Measurements from ENCODE around the gene LTF.

Gene LTF

DNA sequence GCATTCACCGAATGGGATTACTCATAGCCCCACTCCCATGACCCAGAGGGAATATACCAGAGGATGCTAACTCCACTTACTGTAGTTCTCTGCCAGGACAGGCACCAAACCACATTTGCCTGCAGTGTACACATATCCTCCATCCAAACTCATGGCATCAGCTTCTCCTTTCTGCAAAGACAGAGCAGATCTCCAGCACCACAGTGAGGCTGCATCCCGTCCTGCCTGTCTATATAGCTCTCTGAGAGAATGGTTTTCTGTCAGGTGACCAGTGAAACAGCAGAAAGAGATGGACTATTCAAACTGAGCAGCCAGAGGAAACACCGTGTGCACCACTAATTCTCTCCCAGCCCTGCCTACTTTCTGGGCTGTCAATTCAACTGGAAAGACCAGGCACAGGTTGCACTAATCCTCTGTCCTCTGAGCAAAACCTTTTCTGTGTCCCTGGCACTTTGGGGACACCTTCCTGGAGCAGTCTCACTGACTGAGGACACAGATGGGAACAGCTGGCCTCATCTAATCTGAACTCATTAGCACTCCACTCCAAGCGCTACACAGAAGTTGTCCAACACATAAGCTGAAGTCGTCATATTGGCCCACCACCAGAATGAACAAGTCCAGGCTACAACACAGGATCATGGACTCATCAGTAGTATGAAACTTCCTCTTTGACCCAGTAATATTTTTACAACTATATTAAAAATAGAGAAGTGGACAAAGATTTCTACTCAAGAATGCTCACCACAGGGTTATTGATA lies 17.3 kb downstream of the LTF start:
- Histone ChIP-seq H3K4me3 (ENCODE audit: low read depth, low read length) (no peak overlapping the region), H3K4me1 (no peaks in the 10 kb centered on the region), H3K9ac (no peak overlapping the region), H3K9me3 (ENCODE audit: control insufficient read depth, low read length) (no peaks in the 10 kb centered on the region), H2AFZ (no peak overlapping the region), H3K4me2 (ENCODE audit: low read length) (no peak overlapping the region), H3K27me3 (ENCODE audit: control insufficient read depth, insufficient read depth, low read length) (no peaks in the 10 kb centered on the region), H3K36me3 (ENCODE audit: control insufficient read depth, insufficient read depth, low read length) (no peaks in the 10 kb centered on the region), H3K79me2 (no peaks in the 10 kb centered on the region), H3K27ac (no peak overlapping the region)
- TF ChIP-seq, protein P1, sequence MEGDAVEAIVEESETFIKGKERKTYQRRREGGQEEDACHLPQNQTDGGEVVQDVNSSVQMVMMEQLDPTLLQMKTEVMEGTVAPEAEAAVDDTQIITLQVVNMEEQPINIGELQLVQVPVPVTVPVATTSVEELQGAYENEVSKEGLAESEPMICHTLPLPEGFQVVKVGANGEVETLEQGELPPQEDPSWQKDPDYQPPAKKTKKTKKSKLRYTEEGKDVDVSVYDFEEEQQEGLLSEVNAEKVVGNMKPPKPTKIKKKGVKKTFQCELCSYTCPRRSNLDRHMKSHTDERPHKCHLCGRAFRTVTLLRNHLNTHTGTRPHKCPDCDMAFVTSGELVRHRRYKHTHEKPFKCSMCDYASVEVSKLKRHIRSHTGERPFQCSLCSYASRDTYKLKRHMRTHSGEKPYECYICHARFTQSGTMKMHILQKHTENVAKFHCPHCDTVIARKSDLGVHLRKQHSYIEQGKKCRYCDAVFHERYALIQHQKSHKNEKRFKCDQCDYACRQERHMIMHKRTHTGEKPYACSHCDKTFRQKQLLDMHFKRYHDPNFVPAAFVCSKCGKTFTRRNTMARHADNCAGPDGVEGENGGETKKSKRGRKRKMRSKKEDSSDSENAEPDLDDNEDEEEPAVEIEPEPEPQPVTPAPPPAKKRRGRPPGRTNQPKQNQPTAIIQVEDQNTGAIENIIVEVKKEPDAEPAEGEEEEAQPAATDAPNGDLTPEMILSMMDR (IDR thresholded peaks at IDR 0.05), result no peak

DNA sequence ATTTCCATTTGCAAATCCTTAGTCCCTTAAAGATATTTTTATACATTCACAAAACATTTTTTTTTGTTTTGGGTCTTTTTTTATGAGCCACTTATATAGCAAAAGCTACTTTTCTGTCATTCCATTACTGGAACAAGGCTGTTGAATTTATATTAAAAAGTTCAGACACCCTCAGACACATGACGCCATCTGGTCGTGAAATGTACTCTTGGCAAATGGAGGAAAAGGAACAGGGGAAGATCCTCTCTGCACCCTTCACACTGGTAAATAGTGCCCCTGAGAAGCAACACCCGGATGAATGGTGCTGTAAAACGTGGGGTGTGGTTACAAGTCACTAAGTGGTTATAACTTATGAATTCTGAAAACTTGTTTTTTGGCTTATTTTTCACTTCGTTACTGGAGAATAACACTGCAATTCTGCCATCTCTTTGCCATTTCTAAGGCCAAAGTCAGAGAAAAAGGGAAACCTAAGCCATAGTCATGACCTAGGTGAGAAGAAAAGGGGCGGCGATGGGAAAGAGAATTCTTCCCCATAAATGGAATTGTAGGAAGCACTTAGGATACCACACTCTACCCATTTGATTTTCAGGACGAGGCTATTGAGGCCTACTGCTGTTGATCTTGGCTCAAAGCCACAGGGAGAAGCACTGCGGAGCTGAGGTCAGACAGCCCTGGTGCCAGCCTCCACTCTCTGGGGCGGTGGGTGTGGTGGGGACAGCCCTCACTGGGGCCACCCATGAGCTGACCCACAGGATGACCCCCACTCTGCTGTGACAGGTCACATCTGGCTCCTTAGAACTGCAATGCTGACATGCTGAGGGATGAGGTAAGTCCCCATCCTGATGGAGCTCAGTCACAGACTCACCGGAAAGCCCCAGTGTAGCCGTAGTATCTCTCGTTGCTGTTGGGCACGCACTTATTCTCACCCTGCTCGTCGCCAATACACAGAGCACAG lies 21.9 kb downstream of the LTF start:
- H3K9me3 ChIP-seq (ENCODE audit: control insufficient read depth, low read length), result no peaks in the 10 kb centered on the region
- H2AFZ ChIP-seq, result no peak overlapping the region
- no peak overlapping the region for H3K27ac ChIP-seq
- no peak overlapping the region for H3K4me3 ChIP-seq (ENCODE audit: low read depth, low read length)
- no peaks in the 10 kb centered on the region for H3K27me3 ChIP-seq (ENCODE audit: control insufficient read depth, insufficient read depth, low read length)
- no peaks in the 10 kb centered on the region for H3K36me3 ChIP-seq (ENCODE audit: control insufficient read depth, insufficient read depth, low read length)
- no peaks in the 10 kb centered on the region for H3K4me1 ChIP-seq
- H3K9ac ChIP-seq, result no peak overlapping the region
- H3K79me2 ChIP-seq, result no peaks in the 10 kb centered on the region
- no peak overlapping the region for H3K4me2 ChIP-seq (ENCODE audit: low read length)
- TF ChIP-seq, protein P1 (IDR thresholded peaks at IDR 0.05), result no peak

DNA sequence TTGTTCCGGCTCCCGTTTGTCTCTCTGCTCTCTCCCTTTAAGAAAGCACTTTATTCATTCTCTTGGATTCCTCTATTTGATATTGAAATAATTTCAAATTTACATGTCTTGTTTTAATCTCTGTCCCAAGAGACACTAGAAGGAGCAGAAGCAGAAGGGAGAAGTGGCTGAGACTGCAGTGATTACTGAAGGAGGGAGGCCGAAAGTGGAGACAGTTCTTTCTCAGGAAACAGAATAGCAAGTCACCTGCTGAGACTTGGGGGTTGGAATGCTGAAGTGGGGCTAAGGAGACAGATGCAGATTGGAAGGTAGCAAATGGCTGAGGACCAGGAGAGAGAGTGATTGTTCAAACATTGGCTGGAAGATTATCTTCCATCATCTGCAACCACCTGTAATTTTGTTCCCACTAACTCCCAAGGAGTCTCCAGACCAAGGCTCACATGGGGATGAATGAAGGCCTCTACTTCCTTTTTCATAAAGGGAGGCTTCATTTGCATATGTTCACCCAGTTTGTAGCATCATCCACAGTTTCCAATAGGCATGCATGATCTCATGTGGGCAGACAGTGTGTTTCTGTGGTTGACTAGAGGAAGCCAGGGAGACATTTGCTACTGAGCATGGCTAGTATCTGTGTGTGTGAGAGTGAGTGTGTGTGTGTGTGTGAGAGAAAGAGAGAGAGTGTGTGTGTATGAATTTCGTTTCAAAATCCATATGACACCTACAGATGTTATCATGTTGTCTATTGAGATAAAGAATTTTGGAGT lies 24.0 kb downstream of the LTF start:
- Histone ChIP-seq H3K79me2 (no peaks in the 10 kb centered on the region), H3K27me3 (ENCODE audit: control insufficient read depth, insufficient read depth, low read length) (no peaks in the 10 kb centered on the region), H3K27ac (no peak overlapping the region), H3K9ac (no peak overlapping the region), H3K9me3 (ENCODE audit: control insufficient read depth, low read length) (no peaks in the 10 kb centered on the region), H2AFZ (no peak overlapping the region), H3K36me3 (ENCODE audit: control insufficient read depth, insufficient read depth, low read length) (no peaks in the 10 kb centered on the region), H3K4me2 (ENCODE audit: low read length) (no peak overlapping the region), H3K4me3 (ENCODE audit: low read depth, low read length) (no peak overlapping the region), H3K4me1 (no peaks in the 10 kb centered on the region)
- TF ChIP-seq, protein P1 (IDR thresholded peaks at IDR 0.05), result no peak

DNA sequence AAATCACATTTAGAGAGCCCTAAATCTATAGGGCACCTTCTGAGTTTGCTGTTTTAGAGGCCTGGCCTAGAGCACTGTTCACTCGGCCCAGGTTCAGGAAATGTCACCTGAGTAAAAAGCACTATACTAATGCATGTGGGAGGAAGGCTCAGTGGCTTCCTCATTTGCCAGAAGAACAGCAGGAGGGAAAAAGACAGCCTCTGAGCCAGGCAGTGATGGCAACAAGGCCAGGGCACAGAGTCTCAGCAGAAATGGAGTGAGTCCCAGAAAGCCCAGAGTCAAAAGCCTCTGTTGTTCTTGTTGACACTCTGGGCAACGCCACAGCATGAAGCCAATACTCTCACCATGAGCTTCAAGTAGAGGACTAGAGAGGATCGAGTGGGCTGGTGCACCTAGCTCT lies 25.9 kb downstream of the LTF start:
- no peak overlapping the region for H3K27ac ChIP-seq
- H3K9ac ChIP-seq, result no peak overlapping the region

More for the DNA sequence above, 25.9 kb downstream of the LTF start:
- no peaks in the 10 kb centered on the region for H3K4me1 ChIP-seq
- no peaks in the 10 kb centered on the region for H3K36me3 ChIP-seq (ENCODE audit: control insufficient read depth, insufficient read depth, low read length)
- H3K4me3 ChIP-seq (ENCODE audit: low read depth, low read length), result no peak overlapping the region
- TF ChIP-seq, protein P1 (IDR thresholded peaks at IDR 0.05), result no peak
- H3K79me2 ChIP-seq, result no peaks in the 10 kb centered on the region
- H3K9me3 ChIP-seq (ENCODE audit: control insufficient read depth, low read length), result no peaks in the 10 kb centered on the region
- H3K27me3 ChIP-seq (ENCODE audit: control insufficient read depth, insufficient read depth, low read length), result no peaks in the 10 kb centered on the region
- no peak overlapping the region for H3K4me2 ChIP-seq (ENCODE audit: low read length)
- no peak overlapping the region for H2AFZ ChIP-seq

All from parathyroid adenoma (tissue), 2 donors.